Measurements from ENCODE around the gene BBIP1.

Gene BBIP1

GRCh38 chr10:110892602-110893288 is 26.2 kb downstream of the BBIP1 start:
- Histone ChIP-seq H3K36me3 (ENCODE audit: control insufficient read depth, insufficient read depth, low read length) (peaks cover 4% of the 10 kb centered on the region; the same call in 1 of the 2 replicates), H3K4me3 (replicated peaks; ENCODE audit: low read depth, low read length) (no peak overlapping the region), H3K27me3 (replicated peaks; ENCODE audit: control insufficient read depth, insufficient read depth, low read length) (no peaks in the 10 kb centered on the region)
- TF ChIP-seq CTCF (IDR thresholded peaks at IDR 0.05; ENCODE audit: insufficient read depth, low read length, poor library complexity, severe bottlenecking) = no peak
- DNase-seq (ENCODE audit: extremely low read depth, insufficient read length) = no peak

GRCh38 chr10:110887560-110887959 is 31.4 kb downstream of the BBIP1 start:
- DNase-seq (ENCODE audit: extremely low read depth, insufficient read length) = no peak
- peaks cover 2% of the 10 kb centered on the region for H3K36me3 ChIP-seq (ENCODE audit: control insufficient read depth, insufficient read depth, low read length)

GRCh38 chr10:110885932-110886674 is 32.9 kb downstream of the BBIP1 start:
- DNase-seq (ENCODE audit: extremely low read depth, insufficient read length) = no peak
- H3K27me3 ChIP-seq (replicated peaks; ENCODE audit: control insufficient read depth, insufficient read depth, low read length) = no peaks in the 10 kb centered on the region
- no peak overlapping the region for H3K4me3 ChIP-seq (replicated peaks; ENCODE audit: low read depth, low read length)
- H3K36me3 ChIP-seq (ENCODE audit: control insufficient read depth, insufficient read depth, low read length) = peaks cover 2% of the 10 kb centered on the region
- TF ChIP-seq CTCF (IDR thresholded peaks at IDR 0.05; ENCODE audit: insufficient read depth, low read length, poor library complexity, severe bottlenecking) = no peak

More at GRCh38 chr10:110887560-110887959, 31.4 kb downstream of the BBIP1 start:
- TF ChIP-seq CTCF (IDR thresholded peaks at IDR 0.05; ENCODE audit: insufficient read depth, low read length, poor library complexity, severe bottlenecking) = no peak
- Histone ChIP-seq H3K27me3 (replicated peaks; ENCODE audit: control insufficient read depth, insufficient read depth, low read length) (no peaks in the 10 kb centered on the region), H3K4me3 (replicated peaks; ENCODE audit: low read depth, low read length) (no peak overlapping the region)

GRCh38 chr10:110883924-110884323 is 35.1 kb downstream of the BBIP1 start:
- Histone ChIP-seq H3K27me3 (replicated peaks; ENCODE audit: control insufficient read depth, insufficient read depth, low read length) (no peaks in the 10 kb centered on the region), H3K4me3 (replicated peaks; ENCODE audit: low read depth, low read length) (no peak overlapping the region), H3K36me3 (ENCODE audit: control insufficient read depth, insufficient read depth, low read length) (peaks cover 2% of the 10 kb centered on the region)
- TF ChIP-seq CTCF (IDR thresholded peaks at IDR 0.05; ENCODE audit: insufficient read depth, low read length, poor library complexity, severe bottlenecking) = no peak
- no peak for DNase-seq (ENCODE audit: extremely low read depth, insufficient read length)

GRCh38 chr10:110881905-110882304 is 37.1 kb downstream of the BBIP1 start:
- Histone ChIP-seq H3K4me3 (replicated peaks; ENCODE audit: low read depth, low read length) (no peak overlapping the region), H3K27me3 (replicated peaks; ENCODE audit: control insufficient read depth, insufficient read depth, low read length) (no peaks in the 10 kb centered on the region), H3K36me3 (ENCODE audit: control insufficient read depth, insufficient read depth, low read length) (peaks cover 4% of the 10 kb centered on the region)
- DNase-seq (ENCODE audit: extremely low read depth, insufficient read length) = no peak
- TF ChIP-seq CTCF (IDR thresholded peaks at IDR 0.05; ENCODE audit: insufficient read depth, low read length, poor library complexity, severe bottlenecking) = no peak
